ENCODE results near the gene GJC2. TPM values are rescaled to one million over a fixed set of nuclear protein-coding genes. Genes with fewer than 3 reads are reported as not detected.
A peak's percentile ranks its signal among the peaks of the same experiment; 100 is the strongest.

GJC2 gene
- total and polyA plus RNA-seq, 10 of the 15 experiments (the other 5 are each of a cell fraction or from before 2014, with no cell fraction given) = 0.04 to 0.44 (median 0.07) TPM; not detected in 4

DNA sequence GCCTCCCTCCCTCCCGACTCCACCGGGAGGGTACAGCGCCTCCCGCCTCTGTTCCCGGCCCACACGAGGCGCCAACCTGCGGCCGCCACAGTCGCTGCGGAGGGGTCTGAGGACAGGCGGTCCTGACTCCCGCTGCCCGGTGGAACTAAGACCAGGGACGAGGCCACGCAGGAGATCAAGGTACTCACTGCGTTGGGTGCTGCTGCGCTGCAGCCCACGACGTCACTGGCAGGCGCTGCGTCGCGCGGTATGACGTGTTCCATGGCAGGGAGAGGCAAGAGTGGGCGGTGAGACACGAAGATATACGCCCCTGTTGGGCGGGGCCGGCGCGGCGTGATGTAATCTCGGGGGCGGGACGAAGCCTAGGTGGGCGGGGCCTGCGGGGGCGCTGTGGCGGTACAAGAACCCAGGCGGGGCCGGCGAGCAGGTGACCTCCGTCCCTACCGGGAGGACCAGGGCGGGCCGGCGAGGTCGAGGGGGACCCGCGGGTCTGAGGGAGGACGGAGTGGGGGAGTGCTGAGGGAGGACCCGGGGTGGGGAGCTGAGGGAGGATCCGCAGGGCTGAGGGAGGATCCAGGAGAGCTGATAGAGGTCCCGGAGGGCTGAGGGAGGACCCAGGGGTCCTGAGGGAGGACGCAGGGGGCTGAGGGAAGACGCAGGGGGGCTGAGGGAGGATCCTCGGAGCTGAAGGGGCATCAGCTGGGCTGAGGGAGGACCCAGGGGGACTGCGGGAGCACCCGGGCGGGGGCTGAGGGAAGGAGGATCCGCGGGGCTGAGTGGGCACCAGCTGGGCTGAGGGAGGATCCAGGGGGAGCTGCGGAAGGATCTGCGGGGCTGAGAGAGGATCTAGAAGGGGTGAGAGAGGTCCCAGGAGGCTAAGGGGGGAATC, 40.4 kb upstream of the GJC2 start, which contains the start of gene MRPL55 (continued):
- peak; percentile 41 for TF ChIP-seq MYC (IDR thresholded peaks at IDR 0.05; ENCODE audit: insufficient read depth, insufficient read length, insufficient replicate concordance, low read length, severe bottlenecking)
- no peak for TF ChIP-seq NR2C1 (IDR thresholded peaks at IDR 0.05)
- TF ChIP-seq, protein P1, sequence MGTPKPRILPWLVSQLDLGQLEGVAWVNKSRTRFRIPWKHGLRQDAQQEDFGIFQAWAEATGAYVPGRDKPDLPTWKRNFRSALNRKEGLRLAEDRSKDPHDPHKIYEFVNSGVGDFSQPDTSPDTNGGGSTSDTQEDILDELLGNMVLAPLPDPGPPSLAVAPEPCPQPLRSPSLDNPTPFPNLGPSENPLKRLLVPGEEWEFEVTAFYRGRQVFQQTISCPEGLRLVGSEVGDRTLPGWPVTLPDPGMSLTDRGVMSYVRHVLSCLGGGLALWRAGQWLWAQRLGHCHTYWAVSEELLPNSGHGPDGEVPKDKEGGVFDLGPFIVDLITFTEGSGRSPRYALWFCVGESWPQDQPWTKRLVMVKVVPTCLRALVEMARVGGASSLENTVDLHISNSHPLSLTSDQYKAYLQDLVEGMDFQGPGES (IDR thresholded peaks at IDR 0.05) = no peak
- TF ChIP-seq, protein P2, sequence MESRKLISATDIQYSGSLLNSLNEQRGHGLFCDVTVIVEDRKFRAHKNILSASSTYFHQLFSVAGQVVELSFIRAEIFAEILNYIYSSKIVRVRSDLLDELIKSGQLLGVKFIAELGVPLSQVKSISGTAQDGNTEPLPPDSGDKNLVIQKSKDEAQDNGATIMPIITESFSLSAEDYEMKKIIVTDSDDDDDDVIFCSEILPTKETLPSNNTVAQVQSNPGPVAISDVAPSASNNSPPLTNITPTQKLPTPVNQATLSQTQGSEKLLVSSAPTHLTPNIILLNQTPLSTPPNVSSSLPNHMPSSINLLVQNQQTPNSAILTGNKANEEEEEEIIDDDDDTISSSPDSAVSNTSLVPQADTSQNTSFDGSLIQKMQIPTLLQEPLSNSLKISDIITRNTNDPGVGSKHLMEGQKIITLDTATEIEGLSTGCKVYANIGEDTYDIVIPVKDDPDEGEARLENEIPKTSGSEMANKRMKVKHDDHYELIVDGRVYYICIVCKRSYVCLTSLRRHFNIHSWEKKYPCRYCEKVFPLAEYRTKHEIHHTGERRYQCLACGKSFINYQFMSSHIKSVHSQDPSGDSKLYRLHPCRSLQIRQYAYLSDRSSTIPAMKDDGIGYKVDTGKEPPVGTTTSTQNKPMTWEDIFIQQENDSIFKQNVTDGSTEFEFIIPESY (IDR thresholded peaks at IDR 0.05) = no peak
- TF ChIP-seq, protein P3, sequence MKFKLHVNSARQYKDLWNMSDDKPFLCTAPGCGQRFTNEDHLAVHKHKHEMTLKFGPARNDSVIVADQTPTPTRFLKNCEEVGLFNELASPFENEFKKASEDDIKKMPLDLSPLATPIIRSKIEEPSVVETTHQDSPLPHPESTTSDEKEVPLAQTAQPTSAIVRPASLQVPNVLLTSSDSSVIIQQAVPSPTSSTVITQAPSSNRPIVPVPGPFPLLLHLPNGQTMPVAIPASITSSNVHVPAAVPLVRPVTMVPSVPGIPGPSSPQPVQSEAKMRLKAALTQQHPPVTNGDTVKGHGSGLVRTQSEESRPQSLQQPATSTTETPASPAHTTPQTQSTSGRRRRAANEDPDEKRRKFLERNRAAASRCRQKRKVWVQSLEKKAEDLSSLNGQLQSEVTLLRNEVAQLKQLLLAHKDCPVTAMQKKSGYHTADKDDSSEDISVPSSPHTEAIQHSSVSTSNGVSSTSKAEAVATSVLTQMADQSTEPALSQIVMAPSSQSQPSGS (IDR thresholded peaks at IDR 0.05; ENCODE audit: low read length) = no peak
- TF ChIP-seq IRF4 (IDR thresholded peaks at IDR 0.05; ENCODE audit: low read depth, low read length) = peak; percentile 59; the same call in 1 of the 2 replicates
- TF ChIP-seq DPF2 (IDR thresholded peaks at IDR 0.05) = no peak
- TF ChIP-seq, protein P4, sequence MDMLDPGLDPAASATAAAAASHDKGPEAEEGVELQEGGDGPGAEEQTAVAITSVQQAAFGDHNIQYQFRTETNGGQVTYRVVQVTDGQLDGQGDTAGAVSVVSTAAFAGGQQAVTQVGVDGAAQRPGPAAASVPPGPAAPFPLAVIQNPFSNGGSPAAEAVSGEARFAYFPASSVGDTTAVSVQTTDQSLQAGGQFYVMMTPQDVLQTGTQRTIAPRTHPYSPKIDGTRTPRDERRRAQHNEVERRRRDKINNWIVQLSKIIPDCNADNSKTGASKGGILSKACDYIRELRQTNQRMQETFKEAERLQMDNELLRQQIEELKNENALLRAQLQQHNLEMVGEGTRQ (IDR thresholded peaks at IDR 0.05; ENCODE audit: borderline replicate concordance, low read depth, low read length) = no peak
- TF ChIP-seq ETV6 (conservative IDR thresholded peaks at IDR 0.05 in 1 of 2, IDR thresholded peaks at IDR 0.05 in 1 of 2; ENCODE audit: borderline replicate concordance in 1 of 2, low read depth in 1 of 2) = no peak
- peak; percentile 68 for TF ChIP-seq LARP7 (IDR thresholded peaks at IDR 0.05)
- no peak for TF ChIP-seq NFIC (IDR thresholded peaks at IDR 0.05; ENCODE audit: low read depth, low read length)
- TF ChIP-seq EGR1 (IDR thresholded peaks at IDR 0.05; ENCODE audit: borderline replicate concordance in 1 of 2, low read depth in 2 of 2, low read length in 2 of 2) = peak; percentile 23 to 97
- peak; percentile 77; the same call in 1 of the 2 replicates for TF ChIP-seq HDGF (IDR thresholded peaks at IDR 0.05)
- no peak for TF ChIP-seq ZBED1 (IDR thresholded peaks at IDR 0.05; ENCODE audit: borderline replicate concordance)
- TF ChIP-seq, protein P5, sequence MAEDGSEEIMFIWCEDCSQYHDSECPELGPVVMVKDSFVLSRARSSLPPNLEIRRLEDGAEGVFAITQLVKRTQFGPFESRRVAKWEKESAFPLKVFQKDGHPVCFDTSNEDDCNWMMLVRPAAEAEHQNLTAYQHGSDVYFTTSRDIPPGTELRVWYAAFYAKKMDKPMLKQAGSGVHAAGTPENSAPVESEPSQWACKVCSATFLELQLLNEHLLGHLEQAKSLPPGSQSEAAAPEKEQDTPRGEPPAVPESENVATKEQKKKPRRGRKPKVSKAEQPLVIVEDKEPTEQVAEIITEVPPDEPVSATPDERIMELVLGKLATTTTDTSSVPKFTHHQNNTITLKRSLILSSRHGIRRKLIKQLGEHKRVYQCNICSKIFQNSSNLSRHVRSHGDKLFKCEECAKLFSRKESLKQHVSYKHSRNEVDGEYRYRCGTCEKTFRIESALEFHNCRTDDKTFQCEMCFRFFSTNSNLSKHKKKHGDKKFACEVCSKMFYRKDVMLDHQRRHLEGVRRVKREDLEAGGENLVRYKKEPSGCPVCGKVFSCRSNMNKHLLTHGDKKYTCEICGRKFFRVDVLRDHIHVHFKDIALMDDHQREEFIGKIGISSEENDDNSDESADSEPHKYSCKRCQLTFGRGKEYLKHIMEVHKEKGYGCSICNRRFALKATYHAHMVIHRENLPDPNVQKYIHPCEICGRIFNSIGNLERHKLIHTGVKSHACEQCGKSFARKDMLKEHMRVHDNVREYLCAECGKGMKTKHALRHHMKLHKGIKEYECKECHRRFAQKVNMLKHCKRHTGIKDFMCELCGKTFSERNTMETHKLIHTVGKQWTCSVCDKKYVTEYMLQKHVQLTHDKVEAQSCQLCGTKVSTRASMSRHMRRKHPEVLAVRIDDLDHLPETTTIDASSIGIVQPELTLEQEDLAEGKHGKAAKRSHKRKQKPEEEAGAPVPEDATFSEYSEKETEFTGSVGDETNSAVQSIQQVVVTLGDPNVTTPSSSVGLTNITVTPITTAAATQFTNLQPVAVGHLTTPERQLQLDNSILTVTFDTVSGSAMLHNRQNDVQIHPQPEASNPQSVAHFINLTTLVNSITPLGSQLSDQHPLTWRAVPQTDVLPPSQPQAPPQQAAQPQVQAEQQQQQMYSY (CRISPR knock-in tag; IDR thresholded peaks at IDR 0.05) = no peak
- peak; percentile 44 for TF ChIP-seq HDAC6 (IDR thresholded peaks at IDR 0.05; ENCODE audit: unreplicated experiment)
- no peak for TF ChIP-seq RAD51 (IDR thresholded peaks at IDR 0.05)
- TF ChIP-seq JUNB (IDR thresholded peaks at IDR 0.05) = no peak
- TF ChIP-seq FOXK2 (IDR thresholded peaks at IDR 0.05) = peak; percentile 63; the same call in 1 of the 2 replicates
